Suprapubic skin (tissue), 3 donors: ENCODE measurements around the gene GINS1.

ENCODE experiments used
- POLR2A ChIP-seq, 2 donors: fragments of 450-650 bp; IDR thresholded peaks; one replicate each; pipeline ENCODE4 v1.6.1; 2017; ENCODE audit warnings: antibody characterized with exemption in 2 of 2, mild to moderate bottlenecking in 2 of 2, moderate library complexity in 2 of 2
- TF ChIP-seq, protein P1 (sequence below), 2 donors: fragments of 200-600 bp in 1 of 2; fragments of 450-650 bp in 1 of 2; sonication (generic) in 1 of 2; IDR thresholded peaks; one replicate each; pipeline ENCODE4 v1.5.1; 2016 to 2019; ENCODE audit warnings: antibody characterized with exemption in 2 of 2, mild to moderate bottlenecking in 1 of 2, moderate library complexity in 1 of 2

- TF ChIP-seq, protein P1, sequence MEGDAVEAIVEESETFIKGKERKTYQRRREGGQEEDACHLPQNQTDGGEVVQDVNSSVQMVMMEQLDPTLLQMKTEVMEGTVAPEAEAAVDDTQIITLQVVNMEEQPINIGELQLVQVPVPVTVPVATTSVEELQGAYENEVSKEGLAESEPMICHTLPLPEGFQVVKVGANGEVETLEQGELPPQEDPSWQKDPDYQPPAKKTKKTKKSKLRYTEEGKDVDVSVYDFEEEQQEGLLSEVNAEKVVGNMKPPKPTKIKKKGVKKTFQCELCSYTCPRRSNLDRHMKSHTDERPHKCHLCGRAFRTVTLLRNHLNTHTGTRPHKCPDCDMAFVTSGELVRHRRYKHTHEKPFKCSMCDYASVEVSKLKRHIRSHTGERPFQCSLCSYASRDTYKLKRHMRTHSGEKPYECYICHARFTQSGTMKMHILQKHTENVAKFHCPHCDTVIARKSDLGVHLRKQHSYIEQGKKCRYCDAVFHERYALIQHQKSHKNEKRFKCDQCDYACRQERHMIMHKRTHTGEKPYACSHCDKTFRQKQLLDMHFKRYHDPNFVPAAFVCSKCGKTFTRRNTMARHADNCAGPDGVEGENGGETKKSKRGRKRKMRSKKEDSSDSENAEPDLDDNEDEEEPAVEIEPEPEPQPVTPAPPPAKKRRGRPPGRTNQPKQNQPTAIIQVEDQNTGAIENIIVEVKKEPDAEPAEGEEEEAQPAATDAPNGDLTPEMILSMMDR (IDR thresholded peaks at IDR 0.05) = no peak
- TF ChIP-seq POLR2A (IDR thresholded peaks at IDR 0.05) = no peak
These were observed 37.5 kb upstream of the GINS1 start for GRCh38 chr20:25369971-25370370.
